ENCODE data around the gene MAML3.

DNA sequence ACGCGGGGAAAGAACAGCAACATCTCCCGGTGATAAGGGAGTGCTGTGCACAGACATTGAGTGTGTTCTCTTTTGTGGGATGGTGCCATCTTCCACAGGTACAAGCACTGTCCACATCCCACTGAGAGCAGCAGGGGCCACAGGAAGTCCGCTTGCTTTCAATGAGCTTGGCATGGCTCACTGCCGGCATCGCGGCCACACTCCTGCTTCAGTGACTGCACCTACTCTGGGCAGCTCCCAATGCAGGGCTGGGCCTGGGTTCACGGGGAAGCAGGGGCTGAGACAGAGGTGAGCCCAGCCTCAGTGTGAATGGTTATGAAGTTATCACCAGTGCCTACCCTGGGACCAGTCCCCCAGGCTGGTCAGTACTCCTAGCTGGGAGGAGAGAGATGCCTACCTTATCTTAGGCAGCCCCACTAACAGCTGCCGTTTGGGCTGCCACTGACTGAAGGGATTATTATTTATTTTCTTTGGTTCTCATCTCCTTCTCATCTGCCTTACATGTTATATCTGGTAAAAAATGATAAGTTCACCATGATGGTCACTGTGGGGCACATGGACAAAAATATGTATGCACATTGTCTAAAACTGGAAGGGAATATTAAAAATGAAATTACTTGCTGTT lies 389.2 kb downstream of the MAML3 start:
- TF ChIP-seq TAF1 (IDR thresholded peaks at IDR 0.05; ENCODE audit: low read depth, low read length) = no peak
- TF ChIP-seq POLR2A (IDR thresholded peaks at IDR 0.05; ENCODE audit: low read depth, low read length) = no peak
- TF ChIP-seq SPI1 (IDR thresholded peaks at IDR 0.05; ENCODE audit: low read depth, low read length) = no peak
- TF ChIP-seq POLR2AphosphoS5 (IDR thresholded peaks at IDR 0.05; ENCODE audit: low read depth, low read length) = no peak
- TF ChIP-seq PAX5 (IDR thresholded peaks at IDR 0.05; ENCODE audit: insufficient read depth, low read length, severe bottlenecking) = no peak
- no peak for TF ChIP-seq POU2F2 (IDR thresholded peaks at IDR 0.05; ENCODE audit: low read depth, low read length)

Measured in GM12891 (cell line).